ENCODE results near the gene SNAI3.

SNAI3 gene

DNA sequence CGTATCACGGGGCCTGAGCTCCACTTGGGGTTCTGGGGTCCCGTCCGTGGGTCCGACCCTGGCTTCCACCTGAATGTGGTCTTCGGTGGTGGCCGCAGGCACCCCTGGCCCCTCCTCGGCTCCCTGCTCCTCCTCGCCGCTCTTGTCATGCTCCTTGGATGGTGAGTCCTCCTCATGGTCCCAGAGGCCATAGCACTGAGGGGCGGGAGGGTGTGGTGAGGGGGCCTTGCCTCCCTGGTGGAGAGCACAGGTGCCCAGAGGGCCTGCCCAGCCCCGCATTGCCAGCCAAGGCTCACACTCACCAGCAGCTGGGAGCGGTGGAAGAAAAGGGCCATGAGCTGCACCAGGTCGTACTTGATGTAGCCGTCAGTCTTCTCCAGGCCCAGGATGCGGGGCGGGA is 34.9 kb upstream of the SNAI3 start:
- no peak for DNase-seq

DNA sequence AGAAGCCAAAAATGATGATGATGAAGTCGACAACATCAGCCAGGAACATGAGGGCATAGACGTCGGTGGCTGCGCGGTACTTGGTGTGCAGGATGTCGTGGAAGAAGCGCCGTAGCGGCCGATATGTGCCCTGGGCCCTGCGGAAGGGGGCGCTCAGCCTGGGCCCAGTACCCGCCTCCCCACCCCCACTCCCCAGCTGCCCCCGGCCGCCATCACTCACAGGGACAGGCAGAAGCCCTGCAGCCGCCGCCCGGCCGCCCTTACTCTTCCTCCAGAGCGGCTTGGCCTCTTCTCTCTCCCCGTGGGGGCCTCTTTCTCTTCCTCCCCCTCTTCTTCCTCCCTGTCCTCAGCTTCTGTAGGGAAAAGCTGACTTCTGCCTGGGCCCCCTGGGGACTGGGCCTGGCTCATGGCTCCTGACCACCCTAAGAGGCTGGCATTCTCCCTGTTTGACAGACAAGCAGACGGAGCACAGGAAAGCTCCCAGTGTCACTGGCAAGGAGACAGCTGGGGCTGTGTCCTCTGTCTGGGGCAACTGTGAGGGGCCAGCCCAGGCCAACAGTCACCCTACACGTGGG is 34.2 kb upstream of the SNAI3 start:
- no peak for DNase-seq

DNA sequence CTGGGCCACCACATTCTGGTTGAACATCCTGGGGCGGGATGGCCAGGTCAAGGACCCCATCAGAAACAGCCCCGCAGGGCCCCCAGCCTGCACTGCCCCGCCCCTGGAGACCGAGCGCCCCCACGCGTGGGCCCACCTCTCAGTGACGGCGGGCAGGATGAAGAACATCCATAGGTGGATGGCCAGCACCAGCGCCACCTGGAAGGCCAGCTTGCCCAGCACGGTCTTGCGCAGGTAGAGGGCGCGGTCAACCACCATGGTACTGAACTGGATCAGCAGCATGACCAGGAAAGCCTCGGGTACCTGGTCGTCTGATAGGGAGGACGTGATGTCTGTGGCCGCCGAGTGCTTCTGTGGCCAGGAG is 33.6 kb upstream of the SNAI3 start:
- DNase-seq = no peak

DNA sequence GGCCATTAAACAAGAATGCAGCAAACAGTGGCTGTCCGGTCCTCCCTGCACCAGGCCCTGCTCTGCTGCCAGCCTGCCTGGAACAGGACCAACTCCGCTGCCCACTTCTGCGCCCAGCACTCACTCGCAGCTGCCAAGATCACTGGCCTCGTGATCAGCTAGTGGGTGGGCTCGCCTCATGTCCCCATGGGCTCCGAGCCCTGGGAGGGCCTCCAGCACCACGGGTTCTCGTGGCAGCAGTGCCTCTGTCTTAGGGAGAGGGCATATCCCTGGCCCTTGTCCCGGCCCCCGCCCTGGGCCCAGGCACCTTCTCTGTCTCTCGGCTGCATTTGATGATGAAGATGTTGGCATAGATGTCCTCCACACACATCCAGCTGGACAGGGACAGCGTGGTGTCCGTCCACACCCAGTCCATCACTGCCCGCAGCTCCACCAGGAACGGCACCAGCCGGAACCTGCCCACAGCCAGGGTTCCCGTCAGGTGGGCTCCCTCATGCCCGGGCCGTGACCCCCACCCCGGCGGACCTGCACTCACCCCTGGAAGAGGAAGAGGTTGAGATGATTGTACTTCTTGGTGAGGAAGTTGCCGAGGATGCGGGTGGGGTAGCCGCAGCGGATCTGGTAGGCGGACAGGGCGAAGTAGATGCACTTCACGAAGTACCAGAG is 33.1 kb upstream of the SNAI3 start:
- DNase-seq = no peak

DNA sequence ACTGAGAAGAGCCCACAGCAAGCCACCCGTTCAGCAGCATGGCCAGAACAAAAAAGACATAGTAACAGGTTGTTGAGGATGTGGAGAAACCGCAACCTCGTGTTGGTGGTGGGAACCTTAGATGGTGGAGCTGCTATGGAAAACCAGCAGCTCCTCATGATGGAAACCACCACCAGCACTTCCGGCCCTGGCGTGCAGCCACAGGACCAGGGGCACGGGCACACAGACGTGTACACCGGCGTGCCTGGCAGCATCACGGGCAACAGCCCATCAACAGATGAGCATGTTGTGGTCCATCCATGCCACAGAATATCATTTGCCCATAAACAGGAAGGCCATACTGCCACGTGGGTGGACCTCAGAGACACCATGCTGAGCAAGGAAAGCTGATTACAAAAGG is 31.9 kb upstream of the SNAI3 start:
- DNase-seq = no peak

DNA sequence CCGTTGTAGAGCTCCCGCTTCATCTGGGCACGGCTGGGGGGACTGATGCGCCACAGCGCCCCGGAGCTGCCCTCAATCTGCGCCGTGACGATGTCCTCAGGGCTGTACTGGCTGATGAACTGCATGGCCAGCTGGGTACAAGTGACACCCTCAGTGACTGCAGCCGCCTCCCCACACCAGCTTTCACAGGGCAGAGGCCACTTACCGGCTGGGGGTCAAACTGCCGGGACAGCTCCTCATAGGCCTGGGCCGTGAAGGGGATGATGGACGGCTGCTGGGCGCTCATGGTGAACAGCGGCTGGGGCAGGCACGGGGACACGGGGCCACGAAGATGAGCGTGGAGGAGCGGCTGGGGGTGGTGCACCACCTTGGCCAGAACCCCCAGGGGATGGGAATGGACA is 30.3 kb upstream of the SNAI3 start:
- DNase-seq = no peak

DNA sequence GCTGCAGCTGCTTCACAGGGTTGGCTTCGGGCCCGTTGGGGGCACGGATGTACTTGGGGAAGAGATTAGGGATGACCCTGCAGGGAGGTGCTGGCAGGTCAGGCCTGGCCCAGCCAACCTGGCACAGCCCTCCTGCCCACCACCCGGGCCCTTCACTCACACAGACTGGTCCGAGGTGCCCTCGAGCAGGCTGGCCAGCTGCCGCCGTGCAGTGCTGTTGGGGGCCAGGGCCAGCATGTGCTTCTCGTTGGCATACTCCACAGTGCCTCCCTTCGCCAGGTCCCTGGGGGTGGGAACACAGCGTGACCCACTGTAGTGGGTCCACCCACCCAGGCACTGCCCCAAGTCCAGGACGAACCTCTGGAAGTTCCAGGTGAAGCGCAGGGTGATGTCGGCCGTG is 29.9 kb upstream of the SNAI3 start:
- DNase-seq = no peak

DNA sequence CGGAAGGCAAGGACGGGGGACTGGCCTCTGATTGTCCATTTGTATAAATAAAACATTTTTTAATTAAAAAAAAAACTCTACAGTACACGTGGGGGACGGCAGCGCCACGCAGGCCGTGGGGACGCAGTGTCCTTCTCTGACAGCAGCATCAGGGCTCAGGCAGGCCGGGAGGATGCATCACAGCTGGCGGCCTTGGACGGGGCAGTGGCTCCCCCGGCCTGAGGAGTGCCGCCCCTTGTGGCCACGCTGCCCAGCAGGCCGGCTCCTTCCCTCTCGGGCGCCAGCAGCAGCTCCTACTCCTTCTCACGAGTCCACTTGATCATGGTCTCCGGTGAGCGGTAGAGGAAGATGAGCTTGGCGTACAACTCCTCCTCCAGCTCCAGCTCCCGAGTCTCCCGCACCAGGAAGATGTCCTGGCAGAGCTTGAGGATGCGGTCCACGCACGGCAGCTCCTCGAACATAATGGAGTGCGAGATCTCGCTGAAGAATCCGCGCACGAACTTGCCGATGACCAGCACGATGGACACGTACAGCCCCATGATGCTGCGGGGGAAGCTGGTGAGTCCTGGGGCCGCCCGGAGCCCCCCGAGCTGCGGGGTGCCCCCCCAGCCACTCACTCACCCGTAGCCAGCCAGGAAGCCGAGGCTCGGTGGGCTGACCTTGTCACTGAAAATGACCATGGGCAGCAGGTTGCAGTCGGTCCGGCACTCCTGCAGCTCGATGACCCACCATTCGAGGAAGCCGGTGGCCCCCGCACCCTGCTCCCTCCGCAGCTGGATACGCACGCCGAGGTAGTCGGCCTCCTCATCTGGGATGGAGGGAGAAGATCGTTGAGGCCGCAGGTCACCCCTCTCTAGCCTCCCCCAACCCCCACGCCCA is 29.2 kb upstream of the SNAI3 start:
- no peak for DNase-seq

DNA sequence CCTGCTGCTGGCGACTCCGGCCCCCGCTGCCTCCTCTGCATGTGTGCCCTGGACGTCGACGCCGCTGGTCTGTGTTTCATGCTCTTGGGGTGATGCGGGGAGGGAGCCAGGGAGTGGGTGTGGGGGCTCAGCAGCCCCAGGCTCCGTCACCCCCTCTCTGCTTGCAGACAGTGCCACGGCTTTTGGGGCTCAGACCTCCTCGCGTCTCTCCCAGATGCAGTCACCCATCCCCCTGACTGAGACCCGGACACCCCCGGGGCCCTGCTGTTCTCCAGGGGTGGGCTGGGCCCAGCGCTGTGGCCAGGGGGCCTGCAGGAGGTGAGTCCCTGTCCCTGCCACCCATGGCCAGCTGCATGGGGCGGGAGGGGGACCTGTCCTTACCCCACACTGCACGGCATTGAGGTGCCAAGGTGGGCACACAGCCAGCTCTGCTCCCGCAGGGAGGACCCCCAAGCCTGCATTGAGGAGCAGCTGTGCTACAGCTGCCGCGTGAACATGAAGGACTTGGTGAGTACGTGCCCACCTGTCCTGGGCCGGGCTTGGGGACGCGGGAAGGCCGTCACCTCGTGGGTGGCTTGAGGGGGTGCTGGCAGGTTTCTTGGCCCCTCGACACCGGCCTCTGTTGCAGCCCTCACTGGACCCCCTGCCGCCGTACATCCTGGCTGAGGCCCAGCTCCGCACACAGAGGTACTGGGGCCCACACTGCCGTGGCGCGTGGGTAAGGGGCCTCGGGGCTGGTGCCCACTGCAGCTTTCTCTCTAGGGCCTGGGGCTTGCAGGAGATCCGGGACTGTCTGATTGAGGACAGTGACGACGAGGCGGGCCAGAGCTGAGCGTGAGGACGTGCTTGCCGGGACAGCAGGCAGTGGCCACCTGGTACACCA is 28.4 kb upstream of the SNAI3 start:
- DNase-seq = no peak

DNA sequence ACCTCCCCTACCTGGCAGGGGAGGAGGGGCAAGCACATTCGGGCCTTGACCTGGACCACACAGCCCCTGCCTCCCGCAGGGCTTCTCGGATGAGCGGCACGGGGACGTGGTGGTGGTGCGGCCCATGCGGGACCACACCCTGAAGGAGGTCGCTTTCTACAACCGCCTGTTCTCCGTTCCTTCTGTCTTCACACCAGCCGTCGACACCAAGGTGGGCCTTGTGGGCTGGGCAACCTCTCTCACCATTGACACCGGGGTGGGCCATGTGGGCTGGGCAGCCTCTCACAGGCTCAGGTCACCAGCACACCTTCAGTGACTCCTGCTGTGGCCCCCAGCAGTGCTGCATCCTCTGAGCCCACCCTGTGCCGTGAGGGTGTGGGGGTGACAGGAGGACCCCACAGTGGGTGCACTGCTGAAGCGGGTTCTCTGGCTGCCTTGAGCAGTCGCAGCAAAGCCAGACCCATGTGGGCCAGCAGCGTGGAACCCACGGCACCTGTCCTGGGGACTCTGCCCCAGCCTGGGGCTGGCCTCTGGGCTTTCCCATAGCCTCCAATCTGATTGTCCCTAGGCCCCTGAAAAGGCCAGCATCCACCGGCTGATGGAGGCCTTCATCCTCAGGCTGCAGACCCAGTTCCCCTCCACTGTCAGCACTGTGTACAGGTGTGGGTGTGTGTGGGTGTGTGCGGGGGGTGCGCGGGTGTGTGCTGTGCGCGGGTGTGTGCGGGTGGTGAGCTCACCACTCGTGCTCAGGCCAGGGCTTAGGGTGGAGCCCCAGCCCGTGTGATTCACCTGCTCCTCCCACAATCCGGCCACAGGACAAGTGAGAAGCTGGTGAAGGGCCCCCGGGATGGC is 27.5 kb upstream of the SNAI3 start:
- no peak for DNase-seq

DNA sequence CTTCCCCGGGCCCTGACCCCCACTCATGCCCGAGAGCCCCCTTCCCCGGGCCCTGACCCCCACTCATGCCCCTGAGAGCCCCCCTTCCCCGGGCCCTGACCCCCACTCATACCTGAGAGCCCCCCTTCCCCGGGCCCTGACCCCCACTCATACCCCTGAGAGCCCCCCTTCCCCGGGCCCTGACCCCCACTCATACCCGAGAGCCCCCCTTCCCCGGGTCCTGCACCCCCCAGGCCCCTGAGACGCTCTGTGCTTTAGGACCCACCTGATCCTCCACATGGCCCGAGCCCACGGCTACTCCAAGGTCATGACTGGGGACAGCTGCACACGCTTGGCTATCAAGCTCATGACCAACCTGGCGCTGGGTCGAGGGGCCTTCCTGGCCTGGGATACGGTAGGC is 26.7 kb upstream of the SNAI3 start:
- no peak for DNase-seq

DNA sequence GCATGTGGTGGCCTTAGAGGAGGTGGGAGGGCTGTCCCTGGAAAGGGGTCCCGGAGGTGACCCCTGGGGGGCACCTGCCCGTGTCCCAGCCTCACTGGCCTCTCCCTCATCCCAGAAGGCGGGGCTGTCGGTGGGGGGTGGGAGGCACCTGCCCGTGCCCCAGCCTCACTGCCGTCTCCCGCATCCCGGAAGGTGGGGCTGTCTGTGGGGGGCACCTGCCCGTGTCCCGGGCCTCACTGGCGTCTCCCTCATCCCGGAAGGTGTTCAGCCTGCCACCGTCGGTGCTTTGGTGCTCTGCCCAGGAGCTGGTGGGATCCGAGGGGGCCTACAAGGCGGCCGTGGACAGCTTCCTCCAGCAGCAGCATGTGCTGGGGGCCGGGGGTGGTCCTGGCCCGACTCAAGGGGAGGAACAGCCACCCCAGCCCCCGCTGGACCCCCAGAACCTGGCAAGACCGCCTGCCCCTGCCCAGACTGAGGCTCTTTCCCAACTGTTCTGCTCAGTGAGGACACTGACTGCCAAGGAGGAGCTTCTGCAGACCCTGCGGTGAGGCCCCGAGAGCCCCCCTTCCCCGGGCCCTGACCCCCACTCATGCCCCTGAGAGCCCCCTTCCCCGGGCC is 26.2 kb upstream of the SNAI3 start:
- no peak for DNase-seq

DNA sequence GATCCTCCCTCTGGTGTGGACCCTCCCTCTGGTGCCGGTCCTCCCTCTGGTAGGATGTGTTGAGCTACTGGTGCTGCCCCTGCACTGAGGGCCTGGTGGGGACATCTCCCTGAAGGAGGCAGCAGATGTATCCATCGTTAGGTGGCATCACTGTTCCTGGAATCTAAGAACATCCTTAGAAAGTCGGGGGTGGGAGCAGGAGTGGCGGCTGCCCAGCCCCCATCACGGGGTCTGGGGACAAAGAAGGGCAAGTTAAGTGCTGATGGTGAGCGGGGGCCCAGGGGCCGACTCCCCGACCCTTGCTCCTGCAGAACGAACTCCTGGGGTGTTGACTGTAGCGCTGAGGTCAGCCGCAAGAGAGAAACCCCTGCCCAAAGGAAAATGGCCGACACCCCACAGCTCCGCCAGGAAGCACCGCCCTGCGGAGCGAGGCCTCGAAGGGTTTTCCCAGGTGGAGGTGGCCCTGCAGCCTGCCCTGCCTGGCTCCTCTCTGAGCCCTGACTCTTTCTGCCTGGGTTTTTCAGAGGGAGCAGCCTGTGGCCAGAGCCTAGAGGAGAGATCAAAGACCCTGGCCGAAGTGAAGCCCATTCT is 25.5 kb upstream of the SNAI3 start:
- DNase-seq = no peak

DNA sequence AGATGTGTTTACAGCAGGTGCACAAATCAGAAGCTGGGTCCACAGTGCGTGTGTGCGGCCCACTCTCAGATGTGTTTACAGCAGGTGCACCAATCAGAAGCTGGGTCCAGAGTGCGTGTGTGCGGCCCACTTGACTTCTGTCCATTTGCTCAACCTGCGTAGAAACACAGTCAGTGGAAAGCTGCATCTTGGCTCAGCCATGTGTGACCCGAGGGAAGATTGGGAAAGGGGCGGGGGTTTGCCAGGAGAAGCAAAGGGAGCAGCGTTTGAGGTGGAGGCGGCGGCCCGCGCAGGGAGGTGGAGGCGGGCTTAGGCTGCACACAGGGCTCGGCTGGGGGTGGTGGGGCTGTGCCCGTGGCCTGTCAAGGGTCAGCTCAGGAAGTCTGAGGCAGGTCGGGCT is 24.2 kb upstream of the SNAI3 start:
- DNase-seq = no peak

DNA sequence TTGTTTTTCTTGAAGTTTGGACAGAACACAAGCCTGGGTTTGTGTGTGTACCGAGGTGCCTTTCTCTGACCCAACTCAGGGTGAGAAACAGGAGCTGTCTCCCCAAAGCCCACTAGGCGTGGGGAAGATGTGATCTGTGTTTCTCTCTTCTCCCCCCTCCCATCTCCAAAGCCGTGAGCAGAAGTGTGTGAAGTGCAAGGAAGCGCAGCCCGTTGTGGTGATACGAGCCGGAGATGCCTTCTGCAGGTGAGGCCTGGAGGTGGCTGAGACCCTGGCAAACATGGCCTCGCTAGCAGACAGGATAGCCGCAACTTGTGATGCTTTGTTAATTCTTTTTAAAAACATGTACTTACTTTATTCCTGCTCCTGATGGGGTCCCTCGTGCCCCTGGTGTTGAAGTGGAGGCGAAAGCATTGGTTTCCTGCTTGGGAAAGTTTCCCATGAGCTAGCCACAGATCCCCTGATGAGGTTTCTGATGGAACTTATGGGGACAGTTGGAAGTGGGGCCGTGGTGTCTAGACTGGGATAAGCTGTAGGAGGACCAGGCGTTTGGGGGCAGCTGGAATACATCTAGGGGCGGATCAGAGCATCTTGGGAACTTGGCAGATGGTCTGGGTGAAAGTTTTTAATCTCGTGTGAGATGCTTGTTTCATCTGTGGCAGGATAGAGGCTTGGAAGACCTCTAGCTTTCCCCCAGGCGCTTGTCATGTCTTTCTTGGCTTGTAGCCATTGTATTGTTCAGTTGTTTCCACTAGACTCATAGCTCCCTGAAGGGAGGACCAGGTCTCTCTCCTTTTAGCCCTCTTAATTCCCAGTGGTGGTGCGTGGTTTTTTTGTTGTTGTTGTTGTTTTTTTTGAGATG is 20.9 kb upstream of the SNAI3 start:
- no peak for DNase-seq

DNA sequence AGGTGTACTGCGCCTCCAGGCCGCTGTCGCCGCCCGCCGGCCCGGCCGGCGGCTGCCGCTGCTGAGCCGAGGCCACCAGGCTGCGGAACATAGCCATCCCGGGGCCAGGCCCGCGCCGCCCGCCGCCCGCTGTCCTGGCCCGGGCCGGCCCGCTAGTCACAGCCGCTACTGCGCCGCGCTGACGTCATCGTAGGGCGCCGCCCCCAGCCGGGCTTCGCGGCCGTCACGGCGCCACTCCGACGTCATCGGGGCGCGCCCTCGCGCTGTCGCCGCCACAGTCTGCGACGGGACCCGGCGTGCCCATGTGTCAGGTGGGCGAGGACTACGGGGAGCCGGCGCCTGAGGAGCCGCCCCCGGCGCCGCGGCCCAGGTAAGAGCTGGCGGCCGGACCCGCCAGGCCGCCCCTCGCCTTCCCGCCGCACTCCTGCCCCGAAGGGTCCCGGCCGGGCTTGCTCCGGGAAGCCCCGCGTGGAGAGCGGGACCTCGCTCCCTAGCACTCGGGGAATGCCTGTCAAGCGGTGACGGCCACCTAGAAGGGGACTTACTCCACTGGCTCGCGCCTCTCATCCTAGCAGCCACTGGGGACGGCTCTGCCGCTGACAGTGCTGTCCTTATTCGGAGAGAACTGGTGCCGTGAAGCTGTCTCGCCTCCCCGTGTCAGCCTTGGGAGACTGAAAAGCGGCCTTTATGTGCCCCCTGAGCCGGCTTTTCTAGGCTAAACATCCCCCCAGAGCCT is 20.1 kb upstream of the SNAI3 start, which contains the start of the genes CTU2 and RNF166:
Gene CTU2 (plus strand): TSS at position 275 of the 736 bp plus-strand sequence. CDS start 28 bp downstream, at position 303.
Gene RNF166 (minus strand): TSS at position 180 of the 736 bp plus-strand sequence. CDS start 83 bp downstream, at position 97.
- DNase-seq = peak; percentile 93 to 96

DNA sequence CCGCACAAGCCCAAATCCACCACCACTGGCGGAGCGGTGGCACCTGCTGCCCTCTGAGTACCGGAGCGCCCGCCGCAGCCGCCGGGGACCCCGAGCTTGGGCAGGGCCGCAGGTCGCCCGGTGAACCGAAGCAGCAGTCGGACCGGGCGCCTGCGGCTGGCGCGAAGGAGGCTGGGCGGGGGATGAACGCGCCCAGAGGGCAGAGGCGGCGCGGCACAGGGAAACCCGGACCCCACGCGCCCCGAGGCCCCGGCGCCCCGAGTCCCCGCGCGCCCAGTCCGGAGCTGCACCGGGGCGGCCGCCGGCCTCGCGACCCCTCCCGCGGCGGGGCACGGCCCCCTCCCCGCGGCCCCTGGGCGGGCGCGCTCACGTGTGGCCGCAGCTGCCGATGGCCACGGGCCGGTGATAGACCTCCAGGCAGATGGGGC is 19.5 kb upstream of the SNAI3 start:
- DNase-seq = peak in 1 of 2 experiments; percentile 43

DNA sequence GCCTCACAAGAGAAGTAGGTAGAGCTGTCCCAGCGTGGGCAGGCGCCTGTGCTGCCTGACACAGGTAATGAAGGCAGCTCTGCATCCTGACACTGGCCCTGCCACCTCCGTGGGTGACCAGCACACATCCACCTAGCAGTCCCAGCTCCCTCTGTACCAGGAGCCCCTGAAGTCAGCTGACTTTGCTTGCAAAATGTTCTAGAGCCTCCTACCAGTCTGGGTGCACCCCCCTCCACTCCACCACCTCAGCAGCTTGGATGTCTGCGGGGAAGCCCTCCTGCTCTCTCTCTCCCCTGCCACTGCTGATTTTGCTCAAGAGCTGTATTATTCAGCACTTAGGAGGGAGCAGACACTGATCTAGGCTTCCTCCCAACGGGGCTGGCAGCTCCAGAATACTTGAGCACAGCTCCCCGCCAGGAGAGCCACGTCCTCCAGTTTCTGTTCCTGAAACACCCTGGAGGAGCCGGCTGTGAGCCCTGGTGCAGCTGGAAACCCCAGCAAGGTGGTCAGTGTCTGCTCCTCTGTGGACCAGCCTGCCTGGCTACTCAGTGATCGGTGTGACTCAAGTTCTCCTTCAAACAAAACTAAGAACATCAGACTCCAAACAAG is 18.9 kb upstream of the SNAI3 start:
- DNase-seq = peak; percentile 47 to 52

Data from activated T-cell treated with anti-CD3 and anti-CD28 coated beads, Interleukin-2, amount 50 U/mL, for 48 hours (primary cell).